ENCODE results near the gene SCGB1C2.
"Not testable (repeated sequence)": the region's sequence is repeated elsewhere in the genome, so short reads cannot be mapped to it uniquely, and the experiment has no call there.

The SCGB1C2 gene

GRCh38 chr17:137166-137807 is at the start of gene SCGB1C2:
Gene SCGB1C2, plus strand, starts transcription at chr17:137569. Its CDS starts 22 bp downstream, at chr17:137591.
- not testable (repeated sequence) for DNase-seq (ENCODE audit: low read depth in 2 of 2)

- DNase-seq (ENCODE audit: low read depth in 2 of 2) = not testable (repeated sequence)
Measured at GRCh38 chr17:113111-113510, 24.3 kb upstream of the SCGB1C2 start.

- DNase-seq (ENCODE audit: low read depth in 2 of 2) = not testable (repeated sequence)
Measured at GRCh38 chr17:118339-118917, 18.9 kb upstream of the SCGB1C2 start.

- DNase-seq (ENCODE audit: low read depth in 2 of 2) = not testable (repeated sequence)
Measured at GRCh38 chr17:133932-134331, 3.4 kb upstream of the SCGB1C2 start.

- peak; percentile 26 to 51 for DNase-seq (ENCODE audit: low read depth in 2 of 2)
Measured at GRCh38 chr17:134332-134785, 3.0 kb upstream of the SCGB1C2 start.

GRCh38 chr17:135022-135421 is 2.3 kb upstream of the SCGB1C2 start:
- DNase-seq (ENCODE audit: low read depth in 2 of 2) = not testable (repeated sequence)

GRCh38 chr17:135895-136294 is 1.5 kb upstream of the SCGB1C2 start:
- not testable (repeated sequence) for DNase-seq (ENCODE audit: low read depth in 2 of 2)

- DNase-seq (ENCODE audit: low read depth in 2 of 2) = peak; percentile 52 to 60
Measured at GRCh38 chr17:136531-136930, 838 bp upstream of the SCGB1C2 start.

GRCh38 chr17:139401-140205 is 2.2 kb downstream of the SCGB1C2 start:
- not testable (repeated sequence) for DNase-seq (ENCODE audit: low read depth in 2 of 2)

GRCh38 chr17:142102-142661 is 4.8 kb downstream of the SCGB1C2 start:
- peak; percentile 32 to 55 for DNase-seq (ENCODE audit: low read depth in 2 of 2)

GRCh38 chr17:142876-143784 is 5.8 kb downstream of the SCGB1C2 start:
- no peak for DNase-seq (ENCODE audit: low read depth in 2 of 2)

- peak; percentile 69 to 84 for DNase-seq (ENCODE audit: low read depth in 2 of 2)
Measured at GRCh38 chr17:143785-144281, 6.5 kb downstream of the SCGB1C2 start.

- DNase-seq (ENCODE audit: low read depth in 2 of 2) = no peak
Measured at GRCh38 chr17:144936-145670, 7.7 kb downstream of the SCGB1C2 start.

GRCh38 chr17:145671-146541 is 8.5 kb downstream of the SCGB1C2 start:
- DNase-seq (ENCODE audit: low read depth in 2 of 2) = no peak

GRCh38 chr17:146546-146945 is 9.2 kb downstream of the SCGB1C2 start:
- DNase-seq (ENCODE audit: low read depth in 2 of 2) = no peak

GRCh38 chr17:146983-147761 is 9.8 kb downstream of the SCGB1C2 start:
- no peak for DNase-seq (ENCODE audit: low read depth in 2 of 2)

- no peak for DNase-seq (ENCODE audit: low read depth in 2 of 2)
Measured at GRCh38 chr17:147796-148740, 10.7 kb downstream of the SCGB1C2 start.
